GM12873 (cell line): ENCODE data around the gene OR1M1.

Experiments
- CTCF ChIP-seq: IDR thresholded peaks from 2 replicates; pipeline ENCODE4 v1.5.1; 2012; ENCODE audit warnings: low read depth, mild to moderate bottlenecking, moderate library complexity, low read length, control low read depth; ENCODE audit not compliant: insufficient read depth; ENCODE audit errors: missing control alignments

The OR1M1 gene

GRCh38 chr19:9107375-9107774 is 20.5 kb downstream of the OR1M1 start, which contains the start of gene OR7G2:
TSS of gene OR7G2 (minus strand) at chr19:9107475. CDS start at chr19:9103243, 4,232 bp downstream.
- TF ChIP-seq CTCF, result no peak

- no peak for TF ChIP-seq CTCF
These were observed 23.1 kb downstream of the OR1M1 start for GRCh38 chr19:9109959-9110358.

- TF ChIP-seq CTCF, result no peak
These were observed 28.5 kb downstream of the OR1M1 start, which contains the start of gene OR7G1 for GRCh38 chr19:9115307-9115813. TSS of gene OR7G1 (minus strand) at chr19:9115763. CDS start at chr19:9115763, 0 bp downstream.

GRCh38 chr19:9116547-9116946 is 29.7 kb downstream of the OR1M1 start:
- no peak for TF ChIP-seq CTCF

GRCh38 chr19:9126900-9127405 is 40.1 kb downstream of the OR1M1 start, which contains the start of gene OR7G3:
TSS of gene OR7G3 (minus strand) at chr19:9126950. CDS start at chr19:9126950, 0 bp downstream.
- TF ChIP-seq CTCF, result no peak

GRCh38 chr19:9128171-9128570 is 41.3 kb downstream of the OR1M1 start:
- TF ChIP-seq CTCF, result no peak

GRCh38 chr19:9130965-9131364 is 44.1 kb downstream of the OR1M1 start:
- TF ChIP-seq CTCF, result no peak
